Breast epithelium (tissue), 3 donors: ENCODE data around the gene RGS18.
"Not testable (repeated sequence)": the region's sequence is repeated elsewhere in the genome, so short reads cannot be mapped to it uniquely, and the experiment has no call there.

Experiments
- CTCF ChIP-seq, 3 donors: fragments of 450-650 bp; IDR thresholded peaks; one replicate each; pipeline ENCODE4 v1.5.1; 2016 to 2017; ENCODE audit warnings: antibody characterized with exemption in 3 of 3, mild to moderate bottlenecking in 3 of 3, moderate library complexity in 3 of 3
- POLR2AphosphoS5 ChIP-seq, 3 donors: sonication (generic); formaldehyde crosslinking; IDR thresholded peaks; one replicate each; pipeline ENCODE4 v1.6.1; 2017; ENCODE audit warnings: antibody characterized with exemption in 3 of 3

- TF ChIP-seq CTCF, POLR2AphosphoS5 (IDR thresholded peaks at IDR 0.05): not testable (repeated sequence)
Observed at GRCh38 chr1:192130865-192131264, 27.4 kb upstream of the RGS18 start.
